ENCODE measurements around the gene LZTFL1.

LZTFL1 gene

DNA sequence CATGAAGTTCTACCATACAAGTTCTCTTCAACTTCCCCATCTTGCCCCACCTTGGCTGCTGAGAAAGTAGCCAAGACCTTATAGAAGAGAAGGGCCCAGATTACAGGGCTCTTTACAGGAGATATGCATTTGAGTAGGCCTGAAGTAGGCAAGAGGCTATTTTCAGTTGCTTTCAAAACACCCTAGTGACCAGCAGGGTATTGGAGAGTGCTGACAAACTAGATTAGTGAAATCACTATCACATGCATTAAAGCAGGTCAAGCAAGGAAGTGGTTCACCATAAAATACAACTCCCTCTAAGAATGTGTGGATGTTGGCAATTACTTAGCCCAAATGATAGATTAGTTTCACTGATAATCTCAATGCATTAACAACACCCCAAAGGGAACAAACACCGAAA, 2.7 kb upstream of the LZTFL1 start:
- H3K4me1 Mint-ChIP-seq (ENCODE audit: low read depth), result peaks cover 20% of the 10 kb centered on the region
- peaks cover 12% of the 10 kb centered on the region for H3K27me3 Mint-ChIP-seq
- DNase-seq, result no peak
- H3K36me3 Mint-ChIP-seq (ENCODE audit: low read depth), result peaks cover 3% of the 10 kb centered on the region
- no peak overlapping the region for H3K27ac Mint-ChIP-seq
- H3K9me3 Mint-ChIP-seq, result peaks cover 3% of the 10 kb centered on the region
- no peak overlapping the region for H3K4me3 Mint-ChIP-seq

DNA sequence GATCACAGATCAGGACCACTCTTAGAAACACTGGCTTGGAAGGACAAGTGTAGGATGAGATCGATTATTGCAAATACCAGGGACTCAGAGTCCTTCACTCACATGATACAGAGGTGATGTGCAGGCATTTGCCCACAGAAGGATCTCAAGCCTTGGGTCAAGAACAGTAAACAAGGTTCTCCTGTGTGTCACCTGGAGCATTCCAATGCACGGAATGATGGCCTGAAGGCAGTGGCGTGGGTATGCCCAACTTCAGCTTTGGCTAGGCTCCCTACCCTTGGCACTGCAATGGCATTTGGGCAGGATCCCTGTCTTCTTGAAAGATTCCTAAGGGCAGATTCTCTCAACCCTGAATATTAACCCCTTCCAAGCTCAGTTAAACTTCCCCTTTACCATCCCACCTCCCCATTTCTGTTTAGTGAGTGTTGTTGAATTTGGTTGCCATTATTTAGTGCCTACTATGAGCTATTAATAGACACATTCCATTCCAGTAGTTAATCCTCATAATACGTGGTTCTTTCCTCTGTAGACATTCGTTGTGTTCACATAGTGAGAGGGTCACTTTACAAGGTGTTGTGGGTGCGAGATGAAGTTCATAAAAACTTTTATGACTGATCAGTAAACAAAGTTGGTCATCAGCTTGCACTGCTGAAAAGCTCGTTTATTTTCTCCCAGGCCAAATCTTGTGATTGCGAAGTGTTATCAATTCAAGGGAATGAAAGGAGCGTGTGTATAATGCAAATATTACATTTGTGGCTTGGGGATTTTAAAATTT, 1.1 kb upstream of the LZTFL1 start:
- Mint-ChIP-seq H3K36me3 (ENCODE audit: low read depth) (peaks cover 3% of the 10 kb centered on the region), H3K9me3 (peaks cover 3% of the 10 kb centered on the region), H3K27me3 (peaks cover 3% of the 10 kb centered on the region), H3K27ac (no peak overlapping the region), H3K4me1 (ENCODE audit: low read depth) (peaks cover 20% of the 10 kb centered on the region), H3K4me3 (peak overlapping the region; percentile 89)
- DNase-seq, result no peak

DNA sequence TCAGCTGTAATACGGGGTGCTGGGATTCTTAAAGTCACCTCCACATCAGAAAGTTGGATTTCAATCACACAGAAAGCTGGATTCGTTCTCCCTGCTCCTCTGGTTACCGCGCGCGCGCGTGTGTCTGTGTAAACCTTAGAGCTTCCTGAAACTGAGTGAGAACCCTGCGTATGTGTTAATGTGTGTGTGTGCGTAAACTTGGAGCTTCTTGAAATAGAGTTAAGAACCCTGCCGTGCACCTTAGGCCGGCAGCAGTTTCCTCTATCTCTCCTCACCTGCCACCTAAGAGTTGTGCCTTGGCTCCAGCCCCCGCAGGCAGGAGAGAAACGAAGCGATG, 531 bp downstream of the LZTFL1 start:
- peaks cover 3% of the 10 kb centered on the region for H3K9me3 Mint-ChIP-seq
- no peak for DNase-seq
- H3K4me1 Mint-ChIP-seq (ENCODE audit: low read depth), result peaks cover 20% of the 10 kb centered on the region
- H3K27ac Mint-ChIP-seq, result peak overlapping the region; percentile 93
- no peaks in the 10 kb centered on the region for H3K27me3 Mint-ChIP-seq
- H3K36me3 Mint-ChIP-seq (ENCODE audit: low read depth), result peaks cover 12% of the 10 kb centered on the region
- H3K4me3 Mint-ChIP-seq, result peak overlapping the region; percentile 89

DNA sequence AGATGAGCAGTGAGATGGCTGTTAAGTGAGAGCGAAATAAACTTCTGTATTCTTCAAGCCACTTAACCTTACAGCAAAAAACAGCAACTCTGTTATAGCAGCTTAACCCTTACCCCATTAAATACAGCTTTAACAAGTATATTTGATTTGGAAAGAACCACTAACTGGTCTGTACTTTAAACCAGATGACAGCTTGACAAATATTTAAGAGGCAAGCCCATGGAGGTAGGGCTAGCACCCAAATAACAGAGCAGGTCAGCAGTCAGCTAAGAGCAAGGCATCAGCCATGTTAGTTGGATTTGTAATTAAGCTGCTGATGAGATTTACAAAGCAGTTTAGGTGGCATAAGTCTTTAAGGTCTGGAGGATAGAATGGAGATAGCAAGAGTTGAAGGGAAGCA, 3.5 kb downstream of the LZTFL1 start:
- no peaks in the 10 kb centered on the region for H3K27me3 Mint-ChIP-seq
- no peak overlapping the region for H3K27ac Mint-ChIP-seq
- H3K36me3 Mint-ChIP-seq (ENCODE audit: low read depth), result peaks cover 24% of the 10 kb centered on the region
- H3K4me3 Mint-ChIP-seq, result no peak overlapping the region
- H3K4me1 Mint-ChIP-seq (ENCODE audit: low read depth), result peaks cover 20% of the 10 kb centered on the region
- H3K9me3 Mint-ChIP-seq, result peaks cover 3% of the 10 kb centered on the region
- no peak for DNase-seq

DNA sequence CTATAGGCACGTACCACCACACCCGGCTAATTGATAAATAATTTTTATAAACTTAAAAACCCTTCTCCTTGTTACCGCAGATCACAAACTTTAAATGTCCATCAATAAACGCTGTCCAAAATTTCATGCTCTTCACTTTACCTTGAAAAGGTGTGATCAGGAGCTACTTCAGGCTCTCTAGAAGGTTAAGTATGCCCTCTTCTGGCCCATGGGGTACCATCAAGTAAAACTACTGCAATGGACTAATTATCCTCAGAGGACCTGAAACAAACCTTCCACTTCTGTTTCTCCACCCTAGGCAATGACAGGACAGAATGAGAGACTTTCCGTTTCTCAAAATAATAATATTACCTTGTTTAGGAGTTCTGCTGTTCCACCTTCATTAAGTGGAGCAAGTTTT, 9.2 kb downstream of the LZTFL1 start:
- no peak for DNase-seq
- peaks cover 63% of the 10 kb centered on the region for H3K36me3 Mint-ChIP-seq (ENCODE audit: low read depth)
- peaks cover 2% of the 10 kb centered on the region for H3K4me1 Mint-ChIP-seq (ENCODE audit: low read depth)
- no peak overlapping the region for H3K27ac Mint-ChIP-seq
- H3K27me3 Mint-ChIP-seq, result no peaks in the 10 kb centered on the region
- no peak overlapping the region for H3K4me3 Mint-ChIP-seq
- H3K9me3 Mint-ChIP-seq, result no peaks in the 10 kb centered on the region

DNA sequence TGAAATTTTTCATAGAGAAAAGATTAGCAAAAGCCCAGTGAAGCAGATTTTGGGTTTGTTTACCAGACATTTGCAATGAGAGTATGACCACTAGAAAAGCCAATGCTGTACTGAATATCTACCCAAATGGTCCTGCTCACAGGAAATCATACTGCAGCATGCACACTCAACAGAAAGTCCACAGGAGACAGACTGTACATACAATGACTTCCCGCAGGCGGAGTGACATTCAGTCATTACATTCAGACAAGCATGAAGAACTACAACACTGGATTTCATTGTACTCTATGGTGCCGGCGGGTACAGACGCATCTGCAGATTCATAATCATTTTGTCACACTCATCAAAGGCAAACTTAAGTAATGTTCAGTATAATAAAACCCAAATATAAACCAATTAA, 11.8 kb downstream of the LZTFL1 start:
- H3K36me3 Mint-ChIP-seq (ENCODE audit: low read depth), result peaks cover 65% of the 10 kb centered on the region
- no peaks in the 10 kb centered on the region for H3K27me3 Mint-ChIP-seq
- H3K27ac Mint-ChIP-seq, result no peak overlapping the region
- H3K4me1 Mint-ChIP-seq (ENCODE audit: low read depth), result peaks cover 14% of the 10 kb centered on the region
- no peak for DNase-seq
- H3K4me3 Mint-ChIP-seq, result no peak overlapping the region
- no peaks in the 10 kb centered on the region for H3K9me3 Mint-ChIP-seq

DNA sequence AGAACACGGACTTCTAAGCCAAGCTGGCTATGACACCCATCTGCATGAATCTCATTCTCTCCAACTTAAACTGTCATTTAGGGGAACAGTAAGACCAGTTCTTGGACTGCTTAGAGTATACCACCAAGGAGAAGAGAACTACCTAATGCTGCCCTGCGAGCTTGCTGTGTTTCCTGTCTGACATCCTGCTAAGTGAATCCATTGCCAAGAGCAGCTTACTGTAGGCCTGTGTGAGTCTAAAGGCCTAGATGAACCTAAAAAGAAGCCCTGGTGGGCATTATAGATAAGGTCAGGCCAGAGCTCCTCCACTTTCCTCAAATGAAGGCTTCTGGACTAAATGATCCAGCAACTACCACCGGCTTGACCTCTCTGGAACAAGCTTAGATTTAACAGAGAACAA, 15.0 kb downstream of the LZTFL1 start:
- H3K4me1 Mint-ChIP-seq (ENCODE audit: low read depth), result peaks cover 14% of the 10 kb centered on the region
- H3K4me3 Mint-ChIP-seq, result no peak overlapping the region
- no peak for DNase-seq
- peaks cover 67% of the 10 kb centered on the region for H3K36me3 Mint-ChIP-seq (ENCODE audit: low read depth)
- H3K27me3 Mint-ChIP-seq, result no peaks in the 10 kb centered on the region
- H3K27ac Mint-ChIP-seq, result no peak overlapping the region
- H3K9me3 Mint-ChIP-seq, result no peaks in the 10 kb centered on the region

DNA sequence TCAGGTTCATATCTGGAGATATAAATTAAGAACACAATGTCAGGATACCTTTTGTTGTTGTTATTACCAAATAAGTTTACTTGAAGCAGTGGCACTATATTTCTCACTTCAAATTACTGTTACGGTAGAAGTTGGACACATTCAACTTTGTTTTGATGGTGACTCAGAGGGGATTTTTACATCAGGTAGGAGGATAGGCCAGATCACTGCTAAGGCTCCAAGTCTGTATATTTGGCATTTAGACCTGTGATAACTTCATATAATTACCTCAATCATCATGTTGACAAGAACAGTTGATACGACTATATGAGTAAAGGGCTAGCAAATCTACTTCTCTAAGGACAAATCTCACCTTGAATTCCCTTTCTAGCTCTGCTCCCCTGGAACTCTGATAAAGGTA, 15.6 kb downstream of the LZTFL1 start:
- Mint-ChIP-seq H3K27ac (no peak overlapping the region), H3K9me3 (no peaks in the 10 kb centered on the region), H3K27me3 (no peaks in the 10 kb centered on the region), H3K4me1 (ENCODE audit: low read depth) (peaks cover 13% of the 10 kb centered on the region), H3K36me3 (ENCODE audit: low read depth) (peaks cover 65% of the 10 kb centered on the region), H3K4me3 (no peak overlapping the region)
- DNase-seq, result no peak

DNA sequence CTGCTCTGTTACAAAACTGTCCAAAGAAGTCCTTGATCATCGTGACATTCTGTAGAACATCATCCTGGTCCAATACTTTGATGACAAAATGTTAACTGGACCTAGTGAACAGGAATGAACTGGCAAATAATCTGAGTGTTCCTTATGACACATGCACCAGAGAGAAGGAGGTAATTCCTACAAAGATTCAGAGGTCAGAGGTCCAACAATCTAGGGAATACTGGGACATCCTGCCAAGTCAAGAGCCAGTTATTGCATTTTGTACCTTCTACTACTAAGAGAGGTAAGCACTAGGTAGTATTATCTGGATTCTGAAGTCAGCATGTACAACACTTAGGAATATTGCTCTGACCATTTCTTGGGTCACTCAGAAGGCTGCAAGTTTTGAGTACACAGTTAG, 20.8 kb downstream of the LZTFL1 start:
- H3K9me3 Mint-ChIP-seq, result no peaks in the 10 kb centered on the region
- no peaks in the 10 kb centered on the region for H3K27me3 Mint-ChIP-seq
- no peak for DNase-seq
- no peak overlapping the region for H3K27ac Mint-ChIP-seq
- peaks cover 14% of the 10 kb centered on the region for H3K4me1 Mint-ChIP-seq (ENCODE audit: low read depth)
- H3K36me3 Mint-ChIP-seq (ENCODE audit: low read depth), result peaks cover 24% of the 10 kb centered on the region
- no peak overlapping the region for H3K4me3 Mint-ChIP-seq

DNA sequence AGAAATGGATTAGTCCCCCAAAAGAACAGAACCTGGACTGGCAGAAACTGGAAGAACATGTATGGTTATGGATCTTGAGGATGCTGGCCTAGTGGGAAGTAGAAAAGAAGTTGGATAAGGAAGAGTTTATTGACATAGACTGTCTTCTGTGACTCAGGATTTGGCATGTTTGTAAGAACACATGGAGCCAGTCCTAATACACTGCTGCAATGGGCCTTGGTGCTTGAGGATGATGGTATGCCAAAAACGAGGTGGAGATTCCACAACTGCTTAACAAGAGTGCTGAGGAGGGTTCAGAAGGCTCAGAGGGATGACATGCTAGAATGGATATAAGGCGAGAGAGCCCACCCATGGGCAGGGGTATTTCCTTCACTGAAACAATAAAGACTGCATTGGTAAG, 22.4 kb downstream of the LZTFL1 start:
- Mint-ChIP-seq H3K4me1 (ENCODE audit: low read depth) (peaks cover 12% of the 10 kb centered on the region), H3K9me3 (no peaks in the 10 kb centered on the region), H3K27me3 (no peaks in the 10 kb centered on the region), H3K4me3 (no peak overlapping the region), H3K36me3 (ENCODE audit: low read depth) (peaks cover 15% of the 10 kb centered on the region), H3K27ac (no peak overlapping the region)
- no peak for DNase-seq

DNA sequence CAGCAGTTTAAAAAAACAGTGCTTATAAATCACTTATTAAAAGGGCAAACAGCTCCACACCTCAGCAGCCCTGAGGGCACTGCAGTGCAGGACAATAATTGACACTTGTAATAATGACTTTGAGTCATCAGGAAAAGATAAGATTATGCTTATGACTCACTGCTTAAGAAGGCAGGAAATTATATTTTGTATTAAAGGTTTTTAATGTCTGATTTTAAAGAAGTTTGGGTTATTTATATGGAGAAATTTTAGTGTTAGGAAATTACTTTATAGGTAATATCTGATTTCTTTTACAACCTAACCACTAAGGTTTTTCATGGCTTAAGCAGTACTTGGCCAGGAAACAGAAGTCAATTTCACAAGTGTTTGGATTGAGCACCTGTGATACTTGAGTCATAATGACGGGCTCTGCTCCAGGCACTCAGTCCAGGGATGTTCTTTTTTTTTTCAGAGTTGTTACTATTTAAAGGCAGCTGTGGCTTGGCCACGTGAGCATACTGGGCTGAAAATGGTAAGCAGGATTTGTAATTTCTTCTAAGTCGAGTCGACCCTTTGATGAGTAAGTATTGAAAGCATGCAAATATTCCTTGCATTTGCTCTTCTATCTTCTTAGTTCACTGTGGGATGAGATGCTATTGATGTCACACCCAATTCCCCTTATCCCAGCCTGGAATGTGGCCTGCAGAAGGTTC, 23.9 kb downstream of the LZTFL1 start:
- Mint-ChIP-seq H3K36me3 (ENCODE audit: low read depth) (peaks cover 10% of the 10 kb centered on the region), H3K27me3 (no peaks in the 10 kb centered on the region), H3K4me1 (ENCODE audit: low read depth) (peaks cover 12% of the 10 kb centered on the region), H3K4me3 (no peak overlapping the region), H3K9me3 (no peaks in the 10 kb centered on the region), H3K27ac (no peak overlapping the region)
- no peak for DNase-seq

DNA sequence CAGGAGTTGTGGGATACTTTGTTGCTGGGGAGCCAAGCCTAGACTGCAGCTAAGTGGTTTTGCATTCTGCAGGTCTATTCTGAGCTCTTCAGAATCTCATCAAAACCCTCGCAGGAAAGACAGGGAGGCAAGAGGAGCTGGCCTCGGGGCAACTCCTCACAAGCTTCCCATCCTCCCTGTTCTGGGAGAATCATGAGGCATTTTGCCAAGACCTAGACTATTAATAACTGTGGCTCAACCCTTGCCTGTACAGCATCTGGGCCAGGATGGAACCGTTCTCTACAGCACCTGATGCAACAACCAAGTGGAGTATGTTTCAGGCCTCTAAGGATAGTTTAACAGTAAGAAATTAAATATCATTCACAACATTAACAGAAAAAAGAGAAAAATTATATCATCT, 25.4 kb downstream of the LZTFL1 start:
- DNase-seq, result no peak
- Mint-ChIP-seq H3K4me3 (no peak overlapping the region), H3K9me3 (no peaks in the 10 kb centered on the region), H3K4me1 (ENCODE audit: low read depth) (peaks cover 12% of the 10 kb centered on the region), H3K36me3 (ENCODE audit: low read depth) (peaks cover 2% of the 10 kb centered on the region), H3K27me3 (no peaks in the 10 kb centered on the region), H3K27ac (no peak overlapping the region)

DNA sequence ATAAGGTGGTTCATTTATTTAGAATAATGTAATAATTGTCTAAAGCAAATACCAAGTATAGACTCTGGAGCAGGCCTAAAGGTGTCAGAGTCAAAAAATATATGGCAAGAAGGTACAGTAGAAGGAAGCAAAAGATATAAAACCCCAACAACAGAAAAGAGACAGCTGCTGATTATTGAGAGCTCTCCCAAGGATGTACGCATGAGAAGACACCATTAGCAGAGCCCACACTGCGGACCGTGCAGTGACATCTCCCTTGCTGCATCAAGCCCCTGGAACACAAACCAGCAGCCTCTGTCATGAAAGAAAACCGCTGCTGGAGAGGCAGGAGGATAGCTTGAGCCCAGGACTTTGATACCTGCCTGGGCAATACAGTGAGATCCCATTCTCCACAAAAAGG, 27.6 kb downstream of the LZTFL1 start:
- no peaks in the 10 kb centered on the region for H3K9me3 Mint-ChIP-seq
- H3K36me3 Mint-ChIP-seq (ENCODE audit: low read depth), result no peaks in the 10 kb centered on the region
- H3K4me3 Mint-ChIP-seq, result no peak overlapping the region
- H3K27me3 Mint-ChIP-seq, result no peaks in the 10 kb centered on the region
- H3K4me1 Mint-ChIP-seq (ENCODE audit: low read depth), result peaks cover 12% of the 10 kb centered on the region
- no peak for DNase-seq
- H3K27ac Mint-ChIP-seq, result no peak overlapping the region

DNA sequence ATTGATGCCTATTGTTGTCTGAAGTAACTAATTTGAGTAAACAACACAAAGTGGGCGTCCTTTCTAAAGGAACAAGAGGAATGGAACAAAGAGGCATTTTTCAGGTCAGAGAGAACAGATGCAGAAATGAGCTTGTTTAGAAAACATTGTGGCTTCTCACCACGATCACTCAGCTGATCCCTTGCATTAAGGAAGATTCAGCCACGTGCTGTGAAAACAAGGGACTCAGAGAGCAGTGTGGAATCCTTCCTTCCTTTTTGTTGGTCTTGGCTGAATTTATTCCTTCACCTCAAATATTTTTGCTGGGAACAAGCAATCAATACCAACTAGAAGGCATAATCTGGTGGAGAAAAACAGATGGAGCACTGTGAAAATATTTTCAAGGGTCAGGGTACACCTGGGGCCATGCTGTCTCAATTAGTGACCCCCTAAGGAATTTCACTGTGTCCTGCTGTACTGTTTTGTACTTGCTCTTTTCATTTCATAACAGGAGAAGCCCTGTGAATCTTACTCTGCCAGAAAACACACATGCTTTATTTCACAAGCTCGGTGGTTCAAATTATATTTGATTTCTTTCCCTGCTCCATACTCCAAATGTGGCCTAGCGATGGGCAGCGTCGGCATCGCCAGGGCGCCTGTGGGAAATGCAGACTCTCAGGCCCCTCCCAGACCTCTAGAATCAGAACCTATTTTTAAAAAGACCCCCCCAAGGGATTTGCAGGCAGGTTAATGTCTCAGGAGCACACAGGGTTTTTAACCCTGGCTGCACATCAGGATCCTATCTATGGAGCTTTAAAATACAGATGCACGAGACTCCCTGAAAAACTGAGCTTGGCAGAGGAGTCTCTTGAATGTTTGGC, 34.0 kb downstream of the LZTFL1 start:
- Mint-ChIP-seq H3K4me3 (no peak overlapping the region), H3K27me3 (no peaks in the 10 kb centered on the region)

DNA sequence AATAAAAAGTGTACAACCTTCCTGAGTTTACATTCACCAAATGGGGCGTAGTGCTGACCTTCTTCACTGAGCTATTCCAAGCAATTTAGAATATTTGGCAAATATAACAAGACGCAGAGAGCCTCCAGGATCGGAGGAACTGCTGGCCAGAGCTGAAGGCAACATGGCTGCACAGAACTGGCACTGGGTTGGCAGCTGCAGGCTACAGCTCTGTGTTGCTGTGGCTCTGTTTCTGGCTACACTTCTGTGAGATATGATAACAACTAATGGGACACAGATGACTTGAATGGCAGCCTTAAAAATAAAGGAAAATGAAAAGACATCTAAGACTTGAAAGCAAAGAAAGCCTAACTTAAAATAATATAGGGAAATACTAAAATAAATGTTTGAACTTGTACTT, 34.8 kb downstream of the LZTFL1 start:
- DNase-seq, result no peak
- no peaks in the 10 kb centered on the region for H3K9me3 Mint-ChIP-seq
- H3K4me3 Mint-ChIP-seq, result no peak overlapping the region
- H3K36me3 Mint-ChIP-seq (ENCODE audit: low read depth), result no peaks in the 10 kb centered on the region
- H3K27ac Mint-ChIP-seq, result no peak overlapping the region
- peaks cover 7% of the 10 kb centered on the region for H3K4me1 Mint-ChIP-seq (ENCODE audit: low read depth)
- no peaks in the 10 kb centered on the region for H3K27me3 Mint-ChIP-seq

More for the DNA sequence above, 34.0 kb downstream of the LZTFL1 start:
- no peaks in the 10 kb centered on the region for H3K9me3 Mint-ChIP-seq
- no peaks in the 10 kb centered on the region for H3K36me3 Mint-ChIP-seq (ENCODE audit: low read depth)
- no peak overlapping the region for H3K27ac Mint-ChIP-seq
- peaks cover 7% of the 10 kb centered on the region for H3K4me1 Mint-ChIP-seq (ENCODE audit: low read depth)
- no peak for DNase-seq
